Upper lobe of right lung (tissue), 1 donor: ENCODE results near the gene RIPOR3. TPM values are rescaled to one million over a fixed set of nuclear protein-coding genes. Genes with fewer than 3 reads are reported as not detected.

Source experiments
- ATAC-seq: fragments of 200-7000 bp; cut with Tn5 transposase; one replicate; pipeline ENCODE4 v1.9.1; 2020; ENCODE audit warnings: mild to moderate bottlenecking, moderate library complexity
- DNase-seq: peaks from one replicate; pipeline ENCODE4 v3.0.0-alpha.2; 2020
- H3K27ac ChIP-seq: fragments of 200-600 bp; one replicate; pipeline ENCODE4 v1.8.0; 2022
- H3K27me3 ChIP-seq: fragments of 200-600 bp; one replicate; pipeline ENCODE4 v1.8.0; 2022; ENCODE audit warnings: mild to moderate bottlenecking
- H3K36me3 ChIP-seq: fragments of 200-600 bp; one replicate; pipeline ENCODE4 v1.8.0; 2022
- H3K4me1 ChIP-seq: fragments of 200-600 bp; one replicate; pipeline ENCODE4 v1.8.0; 2022
- H3K4me3 ChIP-seq: fragments of 200-600 bp; one replicate; pipeline ENCODE4 v1.8.0; 2022; ENCODE audit warnings: mild to moderate bottlenecking
- H3K9me3 ChIP-seq: fragments of 200-600 bp; one replicate; pipeline ENCODE4 v1.8.0; 2022
- intact Hi-C: fragments of 100-400 bp; cut with DNase I; formaldehyde crosslinking; loops from one replicate; pipeline ENCODE4 v1.11.0; 2022
- total RNA-seq: library from RNA; stranded (reverse); fragmentation: NEBNext Ultra II Directional; extraction: Animal tissue kit (Norgen Biotek cat#: 25700); gene quantifications from one replicate; pipeline ENCODE4 v1.2.1, GENCODE V29; 2021
- TF ChIP-seq, protein P1 (sequence below): fragments of 200-600 bp; IDR thresholded peaks from one replicate; pipeline ENCODE4 v1.8.0; 2022; ENCODE audit warnings: antibody characterized with exemption
- donor health status: DM: no; HTN: yes; CAD: no; lungs with severe emphysema.

Gene RIPOR3
- total RNA-seq, 1 donor from 2014 or later: 6.8 TPM

DNA sequence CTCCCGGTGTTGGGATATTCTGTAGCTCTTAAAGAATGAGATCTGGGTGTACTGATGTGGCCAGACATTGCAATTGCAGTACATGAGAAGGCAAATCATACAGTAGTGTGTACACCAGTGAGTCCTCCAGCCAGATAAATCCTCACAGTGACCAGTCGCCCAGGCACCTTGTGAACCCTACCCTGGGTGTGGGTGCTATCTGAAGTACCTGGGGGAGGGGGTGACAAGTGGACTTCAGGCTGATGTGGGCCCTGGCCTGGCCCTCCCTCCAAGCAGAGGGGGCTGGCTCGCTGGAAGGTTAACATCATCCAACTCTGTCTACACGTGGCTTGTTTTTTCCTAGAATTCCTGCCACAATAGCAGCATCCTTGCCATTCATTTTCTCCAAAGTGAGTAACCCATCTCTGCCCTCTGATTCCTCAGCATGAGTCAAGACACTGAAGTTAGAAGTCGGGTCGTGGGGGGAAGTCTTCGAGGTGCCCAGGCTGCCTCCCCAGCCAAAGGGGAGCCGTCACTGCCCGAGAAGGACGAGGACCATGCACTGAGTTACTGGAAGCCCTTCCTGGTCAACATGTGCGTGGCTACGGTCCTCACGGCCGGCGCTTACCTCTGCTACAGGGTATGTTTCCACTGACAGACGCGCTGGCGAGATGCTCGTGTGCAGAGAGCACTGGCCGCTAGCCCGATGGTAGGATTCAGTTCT, 110.3 kb downstream of the RIPOR3 start:
- no peaks in the 10 kb centered on the region for H3K9me3 ChIP-seq
- TF ChIP-seq, protein P1, sequence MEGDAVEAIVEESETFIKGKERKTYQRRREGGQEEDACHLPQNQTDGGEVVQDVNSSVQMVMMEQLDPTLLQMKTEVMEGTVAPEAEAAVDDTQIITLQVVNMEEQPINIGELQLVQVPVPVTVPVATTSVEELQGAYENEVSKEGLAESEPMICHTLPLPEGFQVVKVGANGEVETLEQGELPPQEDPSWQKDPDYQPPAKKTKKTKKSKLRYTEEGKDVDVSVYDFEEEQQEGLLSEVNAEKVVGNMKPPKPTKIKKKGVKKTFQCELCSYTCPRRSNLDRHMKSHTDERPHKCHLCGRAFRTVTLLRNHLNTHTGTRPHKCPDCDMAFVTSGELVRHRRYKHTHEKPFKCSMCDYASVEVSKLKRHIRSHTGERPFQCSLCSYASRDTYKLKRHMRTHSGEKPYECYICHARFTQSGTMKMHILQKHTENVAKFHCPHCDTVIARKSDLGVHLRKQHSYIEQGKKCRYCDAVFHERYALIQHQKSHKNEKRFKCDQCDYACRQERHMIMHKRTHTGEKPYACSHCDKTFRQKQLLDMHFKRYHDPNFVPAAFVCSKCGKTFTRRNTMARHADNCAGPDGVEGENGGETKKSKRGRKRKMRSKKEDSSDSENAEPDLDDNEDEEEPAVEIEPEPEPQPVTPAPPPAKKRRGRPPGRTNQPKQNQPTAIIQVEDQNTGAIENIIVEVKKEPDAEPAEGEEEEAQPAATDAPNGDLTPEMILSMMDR: no peak
- no peak overlapping the region for H3K4me3 ChIP-seq
- ATAC-seq (no peak), DNase-seq (peak; percentile 56)
- intact Hi-C loops: loop anchor here (5.0 kb wide), 1 partner anchor 484 kb away; no protein-coding TSS in a partner anchor
- no peaks in the 10 kb centered on the region for H3K27me3 ChIP-seq
- H3K4me1 ChIP-seq: peaks cover 9% of the 10 kb centered on the region
- no peak overlapping the region for H3K27ac ChIP-seq
- H3K36me3 ChIP-seq: peaks cover 95% of the 10 kb centered on the region

DNA sequence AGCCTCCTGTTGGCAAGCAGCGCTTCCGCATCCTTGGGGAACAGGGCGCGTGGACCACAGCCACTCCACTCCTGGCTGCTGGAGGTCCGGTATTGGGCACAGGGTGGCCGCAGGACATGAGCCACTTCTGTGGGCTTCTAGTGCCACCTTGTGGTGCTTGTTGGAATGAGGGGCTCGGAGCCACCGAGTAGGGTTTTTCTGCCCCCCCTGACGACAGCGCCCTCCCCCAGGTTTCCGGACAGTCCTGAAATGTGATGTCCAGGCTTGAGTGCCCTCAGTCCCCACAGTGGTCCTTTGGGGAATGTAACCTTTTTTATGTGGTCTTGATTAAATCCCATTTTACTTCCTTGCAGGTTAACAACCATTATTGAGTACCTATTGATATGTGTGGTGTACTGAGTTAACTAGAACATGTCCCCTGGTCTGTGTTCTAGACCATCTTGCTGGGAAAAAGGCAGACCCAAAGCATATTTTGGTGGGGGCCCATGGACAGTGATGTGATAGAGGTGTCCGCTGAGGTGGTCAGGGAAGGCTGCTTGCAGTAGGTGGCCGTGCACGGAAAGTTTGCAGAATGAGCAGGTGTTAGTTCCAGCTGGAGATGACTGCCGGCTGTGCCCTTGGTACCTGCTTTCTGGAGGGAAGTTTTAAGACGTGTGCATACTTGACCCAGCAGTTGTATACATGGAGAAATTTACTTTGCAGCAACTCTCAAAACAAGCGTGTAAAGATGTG, 111.2 kb downstream of the RIPOR3 start:
- ATAC-seq (peak; percentile 66), DNase-seq (no peak)
- TF ChIP-seq, protein P1: peak; percentile 78
- Histone ChIP-seq H3K4me1 (peaks cover 14% of the 10 kb centered on the region), H3K27ac (no peak overlapping the region), H3K36me3 (peaks cover 95% of the 10 kb centered on the region), H3K27me3 (no peaks in the 10 kb centered on the region), H3K9me3 (no peaks in the 10 kb centered on the region), H3K4me3 (no peak overlapping the region)
- intact Hi-C loops: loop anchor here (5.0 kb wide), 1 partner anchor 483 kb away; no protein-coding TSS in a partner anchor

DNA sequence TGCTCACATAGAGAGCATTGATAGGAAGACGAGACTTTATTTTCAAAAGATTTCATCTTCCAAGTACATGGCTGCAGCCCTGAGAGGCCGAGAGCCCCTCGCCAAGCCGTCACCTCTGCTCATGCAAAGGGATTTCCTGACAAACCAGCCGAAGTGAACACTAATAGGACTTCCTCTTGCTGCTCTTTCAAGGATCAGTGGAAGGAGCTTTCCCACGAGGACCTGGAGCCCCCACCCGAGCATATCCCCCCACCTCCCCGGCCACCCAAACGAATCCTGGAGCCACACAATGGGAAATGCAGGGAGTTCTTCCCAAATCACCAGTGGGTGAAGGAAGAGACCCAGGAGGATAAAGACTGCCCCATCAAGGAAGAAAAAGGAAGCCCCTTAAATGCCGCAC, 111.8 kb downstream of the RIPOR3 start:
- no peak overlapping the region for H3K27ac ChIP-seq
- intact Hi-C loops: loop anchor here (10.0 kb wide), 2 partner anchors 55 to 105 kb away; no protein-coding TSS in a partner anchor
- H3K27me3 ChIP-seq: no peaks in the 10 kb centered on the region
- H3K4me1 ChIP-seq: peaks cover 15% of the 10 kb centered on the region
- TF ChIP-seq, protein P1: no peak
- no peaks in the 10 kb centered on the region for H3K9me3 ChIP-seq
- H3K4me3 ChIP-seq: no peak overlapping the region
- ATAC-seq (no peak), DNase-seq (no peak)
- H3K36me3 ChIP-seq: peaks cover 95% of the 10 kb centered on the region

DNA sequence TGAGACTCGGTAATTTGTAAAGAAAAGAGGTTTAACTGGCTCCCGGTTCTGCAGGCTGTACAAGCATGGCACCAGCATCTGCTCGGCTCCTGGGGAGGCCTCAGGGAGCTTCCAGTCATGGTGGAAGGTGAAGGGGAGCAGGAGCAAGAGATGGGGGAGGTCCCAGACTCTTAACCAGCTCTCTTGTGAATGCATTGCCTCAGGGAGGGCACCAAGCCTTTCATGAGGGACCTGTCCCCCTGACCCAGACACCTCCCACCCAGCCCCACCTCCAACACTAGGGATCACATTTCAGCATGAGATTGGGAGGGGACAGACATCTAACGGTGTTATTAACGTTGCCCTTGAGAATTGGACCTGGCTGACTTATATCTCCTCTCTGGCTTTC, 112.6 kb downstream of the RIPOR3 start:
- Histone ChIP-seq H3K4me1 (peaks cover 18% of the 10 kb centered on the region), H3K36me3 (peaks cover 93% of the 10 kb centered on the region), H3K27ac (no peak overlapping the region), H3K27me3 (no peaks in the 10 kb centered on the region), H3K4me3 (no peak overlapping the region), H3K9me3 (no peaks in the 10 kb centered on the region)
- ATAC-seq (no peak), DNase-seq (no peak)
- intact Hi-C loops: loop anchor here (10.0 kb wide), 2 partner anchors 54 to 104 kb away; no protein-coding TSS in a partner anchor
- TF ChIP-seq, protein P1: no peak

DNA sequence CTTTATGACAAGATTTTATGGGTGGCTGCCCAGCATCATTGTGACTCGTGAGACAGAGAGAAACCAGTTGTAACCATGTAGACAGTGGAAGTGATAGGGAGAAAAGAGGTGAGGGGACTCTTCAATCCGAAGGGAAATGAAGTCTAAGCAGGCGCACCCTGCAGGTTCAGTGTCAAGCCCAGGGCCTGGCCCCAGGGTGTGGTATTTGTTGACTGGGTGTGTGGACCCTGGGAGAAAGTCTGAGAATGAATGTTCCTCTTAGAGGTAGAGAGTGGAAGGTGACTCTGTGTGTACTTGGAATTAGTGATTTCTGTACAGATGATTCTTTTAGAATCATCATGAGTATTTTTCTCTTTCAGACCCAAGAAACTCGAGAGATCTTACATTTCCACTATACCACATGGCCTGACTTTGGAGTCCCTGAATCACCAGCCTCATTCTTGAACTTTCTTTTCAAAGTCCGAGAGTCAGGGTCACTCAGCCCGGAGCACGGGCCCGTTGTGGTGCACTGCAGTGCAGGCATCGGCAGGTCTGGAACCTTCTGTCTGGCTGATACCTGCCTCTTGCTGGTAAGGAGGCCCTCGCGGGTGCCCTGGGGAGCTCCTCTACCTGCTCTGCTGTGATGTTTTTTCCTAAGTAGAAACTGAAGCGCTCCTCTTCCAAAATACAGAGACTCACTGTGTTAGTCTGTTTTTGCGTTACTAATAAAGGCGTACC, 113.1 kb downstream of the RIPOR3 start:
- Histone ChIP-seq H3K4me3 (no peak overlapping the region), H3K9me3 (no peaks in the 10 kb centered on the region), H3K36me3 (peaks cover 87% of the 10 kb centered on the region), H3K4me1 (peaks cover 23% of the 10 kb centered on the region), H3K27me3 (no peaks in the 10 kb centered on the region), H3K27ac (no peak overlapping the region)
- DNase-seq (no peak), ATAC-seq (no peak)
- intact Hi-C loops: loop anchor here (10.0 kb wide), 2 partner anchors 53 to 103 kb away; no protein-coding TSS in a partner anchor
- TF ChIP-seq, protein P1: no peak
